ENCODE measurements around the gene UBE2E1.

The UBE2E1 gene

GRCh38 chr3:23921052-23921511 is 115.3 kb downstream of the UBE2E1 start:
- intact Hi-C loops (cut with DNase I; ENCODE audit: low total_unique reads): no loop called here

GRCh38 chr3:23923786-23924185 is 118.0 kb downstream of the UBE2E1 start:
- Histone ChIP-seq H3K36me3 (peaks cover 15 to 36% (median 26%) of the 10 kb centered on the region in 3 donors), H3K4me1 (peaks cover 0 to 13% (median 1%) of the 10 kb centered on the region in 4 donors), H3K4me3 (no peak overlapping the region), H3K27me3 (no peaks in the 10 kb centered on the region), H3K9me3 (no peaks in the 10 kb centered on the region), H3K27ac (no peak overlapping the region)
- intact Hi-C loops (cut with DNase I; ENCODE audit: low total_unique reads): no loop called here
- no peak for DNase-seq
- no peak for TF ChIP-seq CTCF (IDR thresholded peaks at IDR 0.05)

More at GRCh38 chr3:23921052-23921511, 115.3 kb downstream of the UBE2E1 start:
- H3K4me1 ChIP-seq: peaks cover 0 to 25% (median 6%) of the 10 kb centered on the region in 4 donors
- no peak overlapping the region for H3K27ac ChIP-seq
- no peak overlapping the region for H3K4me3 ChIP-seq
- no peaks in the 10 kb centered on the region for H3K27me3 ChIP-seq
- H3K36me3 ChIP-seq: peaks cover 21 to 41% (median 34%) of the 10 kb centered on the region in 3 donors
- TF ChIP-seq CTCF (IDR thresholded peaks at IDR 0.05): no peak
- no peak for DNase-seq
- H3K9me3 ChIP-seq: no peaks in the 10 kb centered on the region

GRCh38 chr3:23926246-23926645 is 120.5 kb downstream of the UBE2E1 start:
- intact Hi-C loops (cut with DNase I; ENCODE audit: low total_unique reads): no loop called here
- Histone ChIP-seq H3K27me3 (no peaks in the 10 kb centered on the region), H3K4me1 (no peaks in the 10 kb centered on the region), H3K9me3 (no peaks in the 10 kb centered on the region), H3K27ac (no peak overlapping the region), H3K4me3 (no peak overlapping the region), H3K36me3 (peaks cover 7 to 17% (median 9%) of the 10 kb centered on the region in 3 donors)
- no peak for TF ChIP-seq CTCF (IDR thresholded peaks at IDR 0.05)
- no peak for DNase-seq

- intact Hi-C loops (cut with DNase I; ENCODE audit: low total_unique reads): no loop called here
- Histone ChIP-seq H3K4me1 (no peaks in the 10 kb centered on the region), H3K36me3 (peaks cover 4 to 13% (median 7%) of the 10 kb centered on the region in 3 donors), H3K27me3 (no peaks in the 10 kb centered on the region), H3K4me3 (no peak overlapping the region), H3K9me3 (no peaks in the 10 kb centered on the region), H3K27ac (no peak overlapping the region)
- DNase-seq: no peak
- TF ChIP-seq CTCF (IDR thresholded peaks at IDR 0.05): peak; percentile 12 to 23
These were observed 121.0 kb downstream of the UBE2E1 start for GRCh38 chr3:23926736-23927135.

- Histone ChIP-seq H3K36me3 (no peaks in the 10 kb centered on the region), H3K27ac (no peak overlapping the region), H3K4me1 (no peaks in the 10 kb centered on the region), H3K4me3 (no peak overlapping the region), H3K27me3 (no peaks in the 10 kb centered on the region), H3K9me3 (no peaks in the 10 kb centered on the region)
- intact Hi-C loops (cut with DNase I; ENCODE audit: low total_unique reads): no loop called here
- no peak for TF ChIP-seq CTCF (IDR thresholded peaks at IDR 0.05)
- no peak for DNase-seq
These were observed 122.8 kb downstream of the UBE2E1 start for GRCh38 chr3:23928524-23928923.

- no peaks in the 10 kb centered on the region for H3K27me3 ChIP-seq
- H3K9me3 ChIP-seq: no peaks in the 10 kb centered on the region
- no peak for DNase-seq
- intact Hi-C loops (cut with DNase I; ENCODE audit: low total_unique reads): no loop called here
- H3K4me1 ChIP-seq: no peaks in the 10 kb centered on the region
- H3K36me3 ChIP-seq: no peaks in the 10 kb centered on the region
- H3K4me3 ChIP-seq: no peak overlapping the region
- no peak overlapping the region for H3K27ac ChIP-seq
- no peak for TF ChIP-seq CTCF (IDR thresholded peaks at IDR 0.05)
These were observed 125.8 kb downstream of the UBE2E1 start for GRCh38 chr3:23931597-23931996.
